Activated gamma-delta T cell treated with anti-CD3 and anti-CD28 coated beads, Interleukin-2, amount 50 U/mL, for 16 hours (primary cell): ENCODE results near the gene SFR1.
A peak's percentile ranks its signal among the peaks of the same experiment; 100 is the strongest.

Experiments
- DNase-seq: peaks from one replicate; pipeline ENCODE4 v3.0.0-alpha.2; 2020; ENCODE audit warnings: low read depth

Gene SFR1, protein sequence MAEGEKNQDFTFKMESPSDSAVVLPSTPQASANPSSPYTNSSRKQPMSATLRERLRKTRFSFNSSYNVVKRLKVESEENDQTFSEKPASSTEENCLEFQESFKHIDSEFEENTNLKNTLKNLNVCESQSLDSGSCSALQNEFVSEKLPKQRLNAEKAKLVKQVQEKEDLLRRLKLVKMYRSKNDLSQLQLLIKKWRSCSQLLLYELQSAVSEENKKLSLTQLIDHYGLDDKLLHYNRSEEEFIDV

GRCh38 chr10:104121485-104122224 is at the start of gene SFR1:
SFR1 (plus strand) TSS chr10:104122171; CDS start chr10:104122184, 13 bp downstream.
- peak; percentile 98 for DNase-seq

DNA sequence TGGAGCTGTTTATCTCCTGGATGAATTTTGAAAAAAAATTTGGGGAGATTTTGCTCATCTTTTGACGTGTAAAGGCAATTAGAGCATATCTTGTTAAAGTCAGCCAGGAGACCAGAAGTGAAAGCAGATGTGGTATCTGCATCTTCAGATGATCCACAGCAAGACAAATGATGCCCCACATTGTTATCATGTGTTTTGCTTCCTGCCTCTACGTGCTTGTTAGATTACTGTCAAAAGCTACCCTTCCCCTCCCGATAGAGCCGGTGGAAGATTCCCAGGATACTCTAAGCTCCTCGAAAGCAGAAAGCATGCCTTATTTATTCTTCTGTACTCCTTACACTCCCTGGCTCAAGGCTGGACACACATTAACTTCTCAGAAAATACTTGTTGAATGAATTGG is 49.2 kb upstream of the SFR1 start:
- no peak for DNase-seq

- DNase-seq: no peak
Measured at GRCh38 chr10:104074505-104074904, 47.5 kb upstream of the SFR1 start.

- DNase-seq: no peak
Measured at GRCh38 chr10:104076743-104077160, 45.2 kb upstream of the SFR1 start.

DNA sequence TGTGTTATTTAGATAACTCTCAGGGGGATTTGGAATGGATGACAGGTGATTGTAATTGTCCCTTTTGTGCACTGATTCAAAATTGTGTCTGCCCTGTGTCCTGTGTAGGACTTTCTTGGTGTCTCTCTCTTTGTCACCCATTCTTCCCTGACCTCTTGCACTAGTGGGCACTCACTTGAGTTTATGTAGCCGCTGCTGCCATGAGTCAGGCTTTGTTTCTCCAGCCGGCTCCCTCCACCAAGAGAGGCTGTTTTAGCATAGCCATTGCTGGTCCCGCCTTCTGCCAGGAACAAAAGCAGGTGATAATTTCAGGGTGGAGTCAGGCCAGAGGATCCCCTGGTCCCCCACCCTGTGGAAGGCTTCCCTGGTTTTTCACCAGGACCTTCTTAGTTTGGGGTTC is 44.7 kb upstream of the SFR1 start:
- no peak for DNase-seq

GRCh38 chr10:104077663-104078151 is 44.3 kb upstream of the SFR1 start:
- DNase-seq: no peak

DNA sequence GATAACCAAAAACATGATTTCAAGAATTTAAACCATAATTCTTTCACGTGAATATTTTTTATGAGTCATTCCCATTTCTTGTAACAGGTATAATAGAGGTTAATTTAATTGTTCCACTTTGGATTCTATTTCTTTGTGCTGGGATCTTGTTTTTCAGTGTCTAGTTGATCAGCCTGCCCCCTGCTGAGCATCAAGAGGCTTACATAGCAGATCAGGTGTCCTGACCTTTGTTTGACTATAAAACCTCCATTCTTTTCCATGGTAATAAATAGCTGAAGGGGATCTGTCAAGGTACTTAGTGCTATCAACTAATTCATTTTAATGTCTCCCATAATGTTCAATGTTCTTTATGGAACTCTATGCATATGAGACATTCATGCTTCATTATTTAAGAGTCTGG is 41.2 kb upstream of the SFR1 start:
- DNase-seq: no peak

- no peak for DNase-seq
Measured at GRCh38 chr10:104081998-104082397, 40.0 kb upstream of the SFR1 start.

- DNase-seq: no peak
Measured at GRCh38 chr10:104084482-104085142, 37.4 kb upstream of the SFR1 start.

DNA sequence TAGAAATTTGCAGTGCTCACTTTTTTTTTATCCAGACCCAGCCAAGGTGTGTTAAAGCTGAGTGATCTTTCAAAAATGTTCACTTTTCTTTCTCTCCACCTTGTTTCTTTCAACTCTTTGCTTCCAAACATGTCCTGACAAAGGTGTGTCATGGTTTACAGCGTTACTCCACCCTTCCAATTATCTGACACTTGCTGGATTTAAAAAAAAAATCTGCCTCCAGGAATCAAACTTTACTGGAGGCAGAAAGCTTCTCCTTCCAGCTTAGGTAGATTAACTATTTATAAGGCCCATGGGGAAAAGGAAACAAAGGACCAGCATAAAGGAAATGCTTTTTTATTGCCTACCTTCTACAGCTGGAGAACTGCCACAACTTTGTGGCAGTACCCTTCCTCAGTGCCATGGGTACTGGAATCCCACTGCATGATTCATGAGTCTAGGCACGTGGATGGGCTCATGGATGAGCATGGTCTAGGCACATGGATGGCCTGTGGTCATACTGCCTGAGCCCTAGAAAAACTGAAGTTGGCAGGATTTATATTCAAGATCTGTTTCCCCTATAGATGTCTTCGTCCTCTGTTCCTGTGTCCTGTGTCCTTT is 36.1 kb upstream of the SFR1 start, which contains the start of gene COL17A1:
Gene COL17A1, minus strand, starts transcription at position 80 of the 600 bp plus-strand sequence. CDS start 5,207 bp downstream, outside the sequence.
- DNase-seq: no peak

DNA sequence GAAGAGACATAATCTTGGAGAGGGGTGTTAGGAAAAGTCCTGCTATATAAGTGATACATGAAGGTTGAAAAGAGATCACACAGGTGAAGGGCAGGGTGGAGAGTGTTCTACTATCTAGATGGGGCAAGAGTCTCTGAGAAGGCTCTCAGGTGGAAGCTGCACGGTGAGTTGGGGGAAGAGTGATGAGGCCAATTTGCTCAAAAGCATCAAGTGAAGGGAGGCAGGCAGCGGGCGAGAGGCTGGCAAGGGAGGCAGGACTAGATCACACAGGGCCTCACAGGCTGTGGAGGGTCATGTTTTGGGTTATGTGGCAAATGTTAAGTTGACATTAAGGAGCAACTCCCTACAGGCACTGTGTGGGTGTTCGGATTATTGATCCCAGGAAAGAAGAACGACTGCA is 33.7 kb upstream of the SFR1 start:
- no peak for DNase-seq

DNA sequence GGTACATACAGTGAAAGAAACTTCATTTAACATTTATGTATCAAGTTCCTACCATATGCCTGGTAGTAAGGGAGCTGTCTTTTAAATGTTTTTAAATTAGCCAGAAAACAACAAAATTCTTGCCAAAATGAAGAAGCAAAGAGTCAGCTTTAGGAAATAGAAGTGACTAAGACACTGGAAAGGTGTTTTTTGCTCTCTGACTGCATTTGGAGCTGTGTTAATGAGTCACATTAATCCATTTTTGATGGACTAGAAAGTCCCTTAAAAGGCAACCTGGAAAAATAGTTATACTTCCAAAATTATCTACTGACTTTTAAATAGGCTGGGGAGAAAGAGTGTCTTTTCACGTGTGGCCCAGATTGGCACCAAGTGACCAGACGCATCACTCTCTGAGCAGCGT is 32.4 kb upstream of the SFR1 start:
- no peak for DNase-seq

GRCh38 chr10:104090611-104091010 is 31.4 kb upstream of the SFR1 start:
- DNase-seq: no peak

GRCh38 chr10:104092749-104093148 is 29.2 kb upstream of the SFR1 start:
- DNase-seq: no peak

DNA sequence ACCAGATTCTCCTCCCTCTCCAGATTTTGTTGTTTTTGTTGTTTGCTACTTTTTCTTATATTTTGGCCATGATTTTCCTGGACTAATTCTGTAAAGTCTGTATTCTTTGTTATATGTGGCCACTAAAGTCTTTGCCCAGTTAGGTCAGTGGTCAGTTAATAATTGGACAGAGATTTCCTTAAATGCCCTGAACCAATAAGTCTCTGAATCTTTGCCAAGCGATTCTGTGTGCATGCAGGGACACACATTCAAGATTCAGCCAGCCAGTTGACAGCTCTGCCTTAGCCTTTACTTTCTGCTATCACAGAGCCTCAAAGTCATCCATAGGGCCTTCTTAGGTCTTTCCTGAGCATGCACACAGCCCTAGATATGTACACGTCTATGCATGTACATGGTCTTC is 25.3 kb upstream of the SFR1 start:
- no peak for DNase-seq

DNA sequence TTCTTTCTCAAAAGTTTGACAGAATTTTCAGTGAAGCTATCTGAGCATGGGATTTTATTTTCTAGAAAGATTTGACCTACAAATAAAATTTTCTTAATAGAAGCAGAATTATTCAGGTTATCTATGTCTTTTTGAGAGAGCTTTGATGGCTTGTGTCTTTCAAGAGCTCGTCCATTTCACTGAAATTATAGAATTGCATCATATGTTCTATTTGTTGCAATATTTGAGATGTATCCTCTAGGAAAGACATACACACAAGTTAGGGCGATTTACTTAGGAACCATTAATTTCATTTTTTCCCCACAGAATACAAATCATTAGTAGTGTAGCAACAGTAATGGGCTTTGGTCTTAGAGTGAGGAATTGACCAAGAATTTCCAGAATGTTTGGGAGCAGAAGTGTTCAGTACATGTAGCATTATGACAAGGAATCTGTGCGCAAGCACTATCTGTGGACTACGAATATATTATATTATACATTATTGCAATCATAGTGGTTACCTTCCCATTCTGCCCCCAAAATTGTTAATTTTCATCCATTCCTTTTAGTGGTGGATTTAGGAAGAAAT is 23.5 kb upstream of the SFR1 start:
- no peak for DNase-seq

- no peak for DNase-seq
Measured at GRCh38 chr10:104099269-104099668, 22.7 kb upstream of the SFR1 start.

DNA sequence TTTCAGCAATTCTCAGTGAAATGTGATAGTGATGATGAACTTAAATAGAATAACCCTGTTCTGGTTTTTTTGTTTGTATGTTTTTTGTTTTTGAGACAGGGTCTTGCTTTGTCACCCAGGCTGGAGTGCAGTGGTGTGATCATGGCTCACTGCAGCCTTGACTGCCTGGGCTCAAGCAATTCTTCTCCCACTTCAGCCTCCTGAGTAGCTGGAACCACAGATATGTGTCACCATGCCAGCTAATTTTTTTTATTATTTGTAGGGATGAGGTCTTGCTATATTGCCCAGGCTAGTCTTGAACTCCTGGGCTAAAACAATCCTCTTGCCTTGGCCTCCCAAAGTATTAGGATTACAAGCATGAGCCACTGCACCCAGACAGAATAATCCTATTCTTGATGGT is 22.0 kb upstream of the SFR1 start:
- no peak for DNase-seq

- DNase-seq: no peak
Measured at GRCh38 chr10:104100795-104101194, 21.2 kb upstream of the SFR1 start.

DNA sequence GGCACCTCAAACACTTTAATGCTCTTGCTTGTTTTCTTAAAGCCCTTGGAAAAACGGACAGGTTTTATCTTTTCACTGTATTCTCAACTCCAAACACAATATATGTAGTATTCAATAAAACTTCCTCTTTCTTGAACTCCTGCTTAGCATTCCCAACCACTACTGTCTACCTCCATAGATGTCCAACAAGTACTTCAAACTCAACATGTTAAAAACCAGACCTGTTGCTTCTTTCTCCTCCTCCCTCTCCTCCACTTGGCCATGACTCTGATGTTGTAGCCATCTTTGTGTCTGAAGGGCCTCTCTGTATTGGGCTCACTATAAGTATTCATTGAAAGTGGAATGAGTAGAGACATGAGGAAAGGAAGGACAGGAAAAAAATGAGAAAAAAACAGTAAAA is 20.1 kb upstream of the SFR1 start:
- no peak for DNase-seq

DNA sequence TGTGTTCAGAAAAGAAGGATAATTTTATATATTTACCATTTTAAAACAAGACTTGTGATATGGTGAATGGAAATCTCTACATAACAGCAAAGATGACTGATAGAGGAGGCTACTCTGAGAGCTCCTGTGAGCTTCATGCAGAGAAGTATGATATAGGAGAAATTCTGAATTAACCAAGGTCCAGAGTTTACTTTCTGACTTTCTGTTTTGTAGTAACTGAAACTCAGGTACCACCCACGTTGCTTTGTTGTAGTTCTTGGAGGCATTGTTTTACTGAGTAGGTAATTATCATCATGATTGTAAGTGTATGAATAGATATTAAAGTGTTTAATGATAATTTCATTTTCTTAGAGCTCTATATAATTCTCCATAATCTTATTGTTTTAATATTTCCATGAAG is 18.0 kb upstream of the SFR1 start:
- DNase-seq: no peak

GRCh38 chr10:104104418-104104817 is 17.6 kb upstream of the SFR1 start:
- DNase-seq: no peak
